GM19452 (cell line): ENCODE measurements around the gene SULT1A2.
"Not testable (repeated sequence)": the region's sequence is repeated elsewhere in the genome, so short reads cannot be mapped to it uniquely, and the experiment has no call there.

Source experiments
- ATAC-seq: cut with Tn5 transposase; IDR thresholded peaks from one replicate; pipeline ENCODE4 v1.9.1; 2021; ENCODE audit not compliant: unreplicated experiment

SULT1A2 gene

GRCh38 chr16:28596840-28597691, at the start of gene SULT1A2:
SULT1A2 (minus strand) TSS chr16:28597050; CDS start chr16:28595930, 1,120 bp downstream.
- no peak for ATAC-seq

GRCh38 chr16:28639959-28640358, 43.1 kb upstream of the SULT1A2 start:
- ATAC-seq: not testable (repeated sequence)

GRCh38 chr16:28638359-28638758, 41.5 kb upstream of the SULT1A2 start:
- ATAC-seq: not testable (repeated sequence)

- not testable (repeated sequence) for ATAC-seq
Observed at GRCh38 chr16:28637765-28638164, 40.9 kb upstream of the SULT1A2 start, which contains the start of gene NPIPB8. NPIPB8 (plus strand) TSS chr16:28638065; CDS start chr16:28638361, 296 bp downstream.

- not testable (repeated sequence) for ATAC-seq
Observed at GRCh38 chr16:28636093-28636823, 39.4 kb upstream of the SULT1A2 start.

- not testable (repeated sequence) for ATAC-seq
Observed at GRCh38 chr16:28630905-28631304, 34.1 kb upstream of the SULT1A2 start.

- ATAC-seq: no peak
Observed at GRCh38 chr16:28623172-28623711, 26.4 kb upstream of the SULT1A2 start.

GRCh38 chr16:28622532-28623171, 25.8 kb upstream of the SULT1A2 start:
- not testable (repeated sequence) for ATAC-seq

- ATAC-seq: no peak
Observed at GRCh38 chr16:28621481-28622155, 24.8 kb upstream of the SULT1A2 start.

- not testable (repeated sequence) for ATAC-seq
Observed at GRCh38 chr16:28620316-28620715, 23.5 kb upstream of the SULT1A2 start.

GRCh38 chr16:28617874-28618273, 21.0 kb upstream of the SULT1A2 start:
- no peak for ATAC-seq

GRCh38 chr16:28616636-28617035, 19.8 kb upstream of the SULT1A2 start:
- no peak for ATAC-seq

- not testable (repeated sequence) for ATAC-seq
Observed at GRCh38 chr16:28616224-28616577, 19.4 kb upstream of the SULT1A2 start.

GRCh38 chr16:28615486-28616223, 18.8 kb upstream of the SULT1A2 start:
- not testable (repeated sequence) for ATAC-seq

GRCh38 chr16:28614561-28614960, 17.7 kb upstream of the SULT1A2 start:
- ATAC-seq: not testable (repeated sequence)

- ATAC-seq: not testable (repeated sequence)
Observed at GRCh38 chr16:28613912-28614311, 17.1 kb upstream of the SULT1A2 start.

- ATAC-seq: peak; percentile 55
Observed at GRCh38 chr16:28612359-28613280, 15.8 kb upstream of the SULT1A2 start.

- no peak for ATAC-seq
Observed at GRCh38 chr16:28610595-28611191, 13.8 kb upstream of the SULT1A2 start.
